ENCODE results near the gene LRRC8C. TPM values are rescaled to one million over a fixed set of nuclear protein-coding genes. Genes with fewer than 3 reads are reported as not detected.

The LRRC8C gene
- total RNA-seq, 1 donor from 2014 or later: 6.8 TPM

DNA sequence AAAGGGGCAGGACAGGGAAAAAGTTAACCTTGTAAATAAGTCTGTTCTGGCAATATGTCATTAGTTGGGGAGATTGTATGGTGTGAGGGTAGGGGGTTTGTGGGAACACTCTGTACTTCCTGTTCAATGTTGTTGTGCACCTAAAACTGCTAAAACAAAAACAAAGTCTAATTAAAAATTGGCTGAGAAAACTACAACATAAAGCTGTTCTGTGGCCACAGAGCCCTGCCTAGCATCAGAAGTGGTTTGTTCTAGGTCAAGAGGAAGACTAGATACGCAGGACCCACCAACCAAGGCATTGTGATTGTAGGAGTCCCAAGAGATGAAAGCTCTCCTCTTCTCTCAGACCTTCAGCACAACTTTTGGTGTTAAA, 106.9 kb downstream of the LRRC8C start:
- intact Hi-C loops (cut with micrococcal nuclease): no loop called here
- ATAC-seq (no peak), DNase-seq (no peak)

DNA sequence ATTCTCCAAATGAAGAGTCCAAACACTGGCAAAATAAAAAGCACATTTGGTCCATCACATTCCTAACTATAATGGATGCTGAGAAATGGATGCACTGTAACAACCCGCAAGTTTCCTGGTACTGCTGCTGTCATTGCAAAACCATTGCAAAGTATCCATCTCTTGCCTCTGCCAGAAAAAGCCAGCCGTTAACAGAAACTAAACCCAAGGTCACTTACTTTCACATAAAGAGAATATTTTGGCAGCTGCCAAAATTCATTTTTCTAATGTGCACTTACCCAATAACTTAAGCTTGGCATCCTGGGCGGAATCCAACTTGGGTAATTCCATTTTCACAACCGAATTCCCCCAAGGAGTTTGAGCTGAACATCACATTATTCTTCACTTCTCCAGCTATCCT, 110.9 kb downstream of the LRRC8C start:
- DNase-seq (no peak), ATAC-seq (no peak)
- intact Hi-C loops (cut with micrococcal nuclease): no loop called here

DNA sequence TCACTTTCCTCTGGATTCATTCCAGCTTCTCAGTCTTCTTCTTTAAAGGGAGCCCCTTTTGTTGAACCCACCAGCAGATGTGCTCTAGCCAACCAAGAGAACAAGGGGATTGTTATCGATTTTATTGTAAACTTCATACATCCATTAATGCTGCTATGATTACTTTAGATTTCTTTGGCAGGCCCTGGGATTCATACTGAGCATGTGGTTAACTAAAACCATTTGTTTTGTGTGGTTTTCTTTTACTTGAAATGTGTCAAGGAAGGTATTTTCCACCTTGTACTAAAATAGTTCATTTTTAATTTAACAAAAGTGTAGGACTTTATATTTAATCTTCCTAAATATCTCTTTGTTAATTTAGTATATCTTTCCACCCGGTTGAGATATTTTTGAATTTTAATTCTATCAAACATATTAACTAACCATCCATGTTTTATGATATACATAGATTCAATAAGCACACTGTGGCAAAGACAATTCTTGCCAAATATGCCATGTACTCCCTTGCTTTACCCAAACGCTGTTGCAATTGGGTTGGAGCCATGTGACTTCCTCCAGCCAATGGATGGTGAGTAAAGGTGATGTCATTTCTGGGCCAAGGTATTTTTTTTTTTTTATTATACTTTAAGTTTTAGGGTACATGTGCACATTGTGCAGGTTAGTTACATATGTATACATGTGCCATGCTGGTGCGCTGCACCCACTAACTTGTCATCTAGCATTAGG, 113.7 kb downstream of the LRRC8C start:
- no peak for ATAC-seq
- intact Hi-C loops (cut with micrococcal nuclease): no loop called here
- no peak for DNase-seq

DNA sequence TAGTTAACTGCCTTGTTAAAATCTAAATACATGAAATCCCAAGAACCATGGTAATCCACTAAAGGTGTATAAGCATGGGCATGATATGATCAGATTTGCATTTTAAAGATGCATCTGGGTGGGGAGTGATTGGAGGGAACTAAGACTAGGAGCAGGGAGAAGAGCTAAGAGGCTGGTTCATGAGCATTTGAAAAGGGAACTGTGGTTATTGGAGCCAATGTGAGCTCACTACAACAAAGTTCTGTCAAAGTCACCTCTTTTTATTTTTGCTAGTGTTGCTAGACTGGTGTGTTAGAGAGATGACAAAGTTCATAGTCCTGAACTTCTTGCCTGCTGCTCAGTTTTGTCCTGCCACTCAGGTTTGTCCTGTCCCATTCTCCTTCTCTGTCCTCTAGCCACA, 120.8 kb downstream of the LRRC8C start:
- DNase-seq (no peak), ATAC-seq (no peak)
- intact Hi-C loops (cut with micrococcal nuclease): no loop called here

DNA sequence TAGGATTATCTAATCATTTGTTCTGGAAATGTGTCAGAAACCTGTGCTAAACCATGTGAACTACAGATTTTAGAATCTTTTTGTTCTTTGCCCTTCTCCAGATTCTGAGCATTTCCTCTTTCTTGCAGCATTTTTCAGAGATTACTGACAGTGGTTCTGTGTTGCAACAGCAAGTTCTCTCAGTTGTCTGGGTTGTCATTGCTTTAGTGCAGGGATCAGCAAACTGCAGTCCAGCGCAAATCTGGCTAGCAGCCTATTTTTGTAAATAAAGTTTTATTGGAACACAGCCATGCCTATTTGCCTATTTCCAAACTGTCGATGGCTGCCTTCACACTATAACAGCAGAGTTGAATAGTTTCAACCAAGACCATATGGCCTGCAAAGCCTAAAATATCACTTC, 121.6 kb downstream of the LRRC8C start:
- intact Hi-C loops (cut with micrococcal nuclease): no loop called here
- no peak for DNase-seq
- peak; percentile 47 for ATAC-seq

DNA sequence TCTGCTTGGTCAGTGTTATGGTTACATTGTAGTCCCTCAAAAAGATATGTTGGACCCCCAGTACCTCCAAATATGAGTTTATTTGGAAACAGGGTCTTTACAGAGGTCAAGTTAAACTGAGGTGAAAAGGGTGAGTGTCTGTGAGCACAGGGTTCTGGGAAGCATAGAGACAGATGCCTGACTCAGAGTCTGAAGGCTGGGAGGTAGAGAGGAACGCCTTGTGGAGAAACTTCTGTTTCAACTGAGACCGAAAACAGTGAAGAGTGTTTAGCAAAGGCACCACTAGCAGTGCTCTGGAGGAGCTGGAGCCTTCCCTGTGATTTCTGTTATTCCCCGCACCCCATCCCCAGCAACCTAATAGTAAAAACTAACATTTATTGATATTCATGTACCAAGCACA, 122.7 kb downstream of the LRRC8C start:
- intact Hi-C loops (cut with micrococcal nuclease): no loop called here
- ATAC-seq: no peak
- no peak for DNase-seq

DNA sequence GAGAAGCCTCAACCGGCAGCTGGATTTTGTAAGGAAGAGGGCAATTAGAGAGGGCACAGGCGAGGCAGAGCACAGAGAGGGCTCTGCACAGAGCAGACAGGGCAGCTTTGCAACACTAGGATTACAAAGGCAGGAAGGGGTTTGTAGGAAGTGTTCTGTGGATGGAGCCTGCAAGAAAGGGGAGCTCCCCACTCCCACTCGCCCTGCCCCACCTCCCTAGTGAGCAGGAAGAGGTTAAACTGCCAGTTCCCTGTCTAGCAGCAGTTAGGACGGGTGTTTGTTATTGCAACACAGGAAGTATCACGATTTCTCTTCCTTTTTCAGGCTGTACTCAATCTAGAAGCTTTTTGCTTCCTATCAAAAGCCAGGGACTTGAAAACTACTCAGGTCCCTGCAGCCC, 124.6 kb downstream of the LRRC8C start:
- peak; percentile 53 for DNase-seq
- ATAC-seq: peak; percentile 68
- intact Hi-C loops (cut with micrococcal nuclease): no loop called here

DNA sequence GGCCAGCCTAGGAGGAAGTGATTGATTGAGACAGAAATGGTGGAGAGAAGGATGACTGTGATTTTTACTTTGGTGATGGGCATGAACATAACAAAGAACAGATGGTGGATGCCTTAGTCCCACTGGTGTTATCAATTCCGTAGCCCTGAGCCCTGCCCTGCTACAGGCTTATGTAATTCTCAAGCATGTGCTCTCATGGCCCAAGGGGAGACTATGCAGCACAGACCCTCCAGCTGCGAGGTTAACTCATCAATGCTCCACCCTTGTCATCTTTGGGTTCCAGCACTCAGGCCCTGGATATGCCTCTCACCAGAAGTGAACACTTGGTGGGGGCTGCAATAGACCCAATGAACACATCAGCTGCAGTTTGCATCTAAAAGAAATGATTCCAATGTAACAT, 125.2 kb downstream of the LRRC8C start:
- ATAC-seq: no peak
- intact Hi-C loops (cut with micrococcal nuclease): no loop called here
- no peak for DNase-seq

DNA sequence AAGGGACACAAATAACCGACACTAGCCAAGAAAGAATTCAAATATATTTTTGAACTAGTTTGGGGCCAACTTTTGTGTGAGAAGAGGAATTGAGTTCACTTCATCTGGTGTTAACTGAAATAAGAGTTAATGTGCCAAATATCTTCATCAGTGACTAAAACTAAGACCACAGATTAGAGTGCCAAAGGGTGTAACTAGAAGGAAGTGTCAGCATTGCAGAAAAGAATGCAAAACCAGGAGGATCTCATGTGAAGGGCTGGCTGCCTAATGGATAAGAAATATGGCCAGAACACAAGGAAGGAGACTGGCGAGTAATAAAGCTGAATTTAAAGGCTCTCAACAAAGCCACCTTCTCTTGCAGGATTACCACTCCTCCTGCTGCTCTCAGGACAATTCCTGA, 126.1 kb downstream of the LRRC8C start:
- intact Hi-C loops (cut with micrococcal nuclease): no loop called here
- DNase-seq (no peak), ATAC-seq (no peak)

DNA sequence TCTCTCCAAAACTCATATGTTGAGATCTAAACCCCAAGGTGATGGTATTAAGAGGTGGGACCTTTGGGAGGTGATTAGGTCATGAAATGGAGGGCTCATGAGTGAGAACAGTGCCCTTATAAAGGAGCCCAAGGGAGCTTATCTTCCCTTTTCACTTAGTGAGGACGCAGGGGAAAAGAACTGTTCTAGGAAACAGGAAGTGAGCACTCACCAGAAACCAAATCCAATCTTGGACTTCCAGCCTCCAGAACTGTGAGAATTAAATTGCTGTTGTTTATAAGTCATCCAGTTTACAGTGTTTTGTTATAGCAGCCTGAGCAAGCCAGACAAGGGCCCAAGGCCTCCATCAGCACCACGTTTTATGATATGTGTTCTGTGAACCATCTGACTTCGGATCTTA, 127.6 kb downstream of the LRRC8C start:
- no peak for DNase-seq
- intact Hi-C loops (cut with micrococcal nuclease): loop anchor here (10.0 kb wide), 1 partner anchor 156 kb away; no protein-coding TSS in a partner anchor
- no peak for ATAC-seq

DNA sequence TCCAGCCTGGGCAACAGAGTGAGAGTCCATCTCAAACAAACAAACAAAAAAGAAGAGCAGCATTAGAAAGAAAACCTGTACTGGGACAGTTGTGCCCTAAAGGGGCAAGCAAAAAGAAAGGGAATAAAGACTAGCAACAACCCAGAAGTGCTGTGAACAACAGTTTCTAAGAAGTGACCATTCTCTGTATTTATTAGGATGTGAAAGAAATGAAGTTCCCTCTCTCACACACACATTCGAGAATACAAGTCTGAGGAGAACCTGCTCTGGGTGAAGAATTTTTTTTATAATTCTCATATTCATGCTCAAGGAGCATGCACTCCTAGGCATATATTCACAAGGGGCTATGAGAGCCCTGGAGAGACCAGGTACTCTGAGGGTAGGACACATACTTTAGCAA, 128.4 kb downstream of the LRRC8C start:
- DNase-seq (no peak), ATAC-seq (no peak)
- intact Hi-C loops (cut with micrococcal nuclease): loop anchor here (10.0 kb wide), 1 partner anchor 157 kb away; no protein-coding TSS in a partner anchor

DNA sequence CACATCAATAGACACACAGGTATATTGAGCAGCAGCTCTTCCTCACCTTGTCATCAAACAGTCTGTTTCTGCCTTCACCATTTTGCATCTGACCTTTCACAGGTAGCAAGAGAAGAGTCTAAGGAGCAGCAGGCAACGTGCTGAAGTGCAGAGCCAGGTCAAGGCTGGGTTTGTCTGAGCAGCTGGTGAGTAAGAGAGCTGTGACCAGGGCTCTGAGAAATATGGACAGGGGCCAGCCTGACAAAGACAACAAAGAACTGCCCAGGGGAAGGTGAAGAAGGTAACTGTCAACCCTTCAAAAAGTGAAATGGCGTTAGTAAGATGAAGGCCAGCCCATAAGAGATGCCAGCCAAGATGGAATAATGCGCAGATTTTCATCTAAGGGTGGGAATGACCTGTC, 129.0 kb downstream of the LRRC8C start:
- intact Hi-C loops (cut with micrococcal nuclease): loop anchor here (2.0 to 10.0 kb wide), 3 partner anchors 129 to 279 kb away; partner anchors contain the start of gene LRRC8C
- ATAC-seq (no peak), DNase-seq (no peak)

DNA sequence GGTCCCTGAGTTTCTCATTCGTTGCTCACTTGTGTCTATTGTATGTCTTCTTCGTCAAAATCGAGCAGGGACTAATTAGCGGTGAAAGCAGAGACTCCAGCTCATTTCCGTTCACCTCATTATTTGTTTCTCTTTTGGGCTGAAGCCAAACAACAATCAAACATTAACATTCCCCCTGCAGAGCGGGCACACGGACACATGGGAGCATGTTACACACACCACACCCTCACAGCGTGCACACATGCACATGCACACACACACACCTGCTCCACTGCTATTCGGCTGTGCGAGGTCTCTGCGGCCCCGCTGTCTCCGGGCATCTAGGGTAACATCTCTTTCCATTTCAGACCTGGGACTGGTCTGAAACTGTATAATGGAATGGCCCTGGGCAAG, 129.5 kb downstream of the LRRC8C start:
- DNase-seq: no peak
- ATAC-seq: no peak
- intact Hi-C loops (cut with micrococcal nuclease): loop anchor here (2.0 to 10.0 kb wide), 3 partner anchors 130 to 280 kb away; partner anchors contain the start of gene LRRC8C

DNA sequence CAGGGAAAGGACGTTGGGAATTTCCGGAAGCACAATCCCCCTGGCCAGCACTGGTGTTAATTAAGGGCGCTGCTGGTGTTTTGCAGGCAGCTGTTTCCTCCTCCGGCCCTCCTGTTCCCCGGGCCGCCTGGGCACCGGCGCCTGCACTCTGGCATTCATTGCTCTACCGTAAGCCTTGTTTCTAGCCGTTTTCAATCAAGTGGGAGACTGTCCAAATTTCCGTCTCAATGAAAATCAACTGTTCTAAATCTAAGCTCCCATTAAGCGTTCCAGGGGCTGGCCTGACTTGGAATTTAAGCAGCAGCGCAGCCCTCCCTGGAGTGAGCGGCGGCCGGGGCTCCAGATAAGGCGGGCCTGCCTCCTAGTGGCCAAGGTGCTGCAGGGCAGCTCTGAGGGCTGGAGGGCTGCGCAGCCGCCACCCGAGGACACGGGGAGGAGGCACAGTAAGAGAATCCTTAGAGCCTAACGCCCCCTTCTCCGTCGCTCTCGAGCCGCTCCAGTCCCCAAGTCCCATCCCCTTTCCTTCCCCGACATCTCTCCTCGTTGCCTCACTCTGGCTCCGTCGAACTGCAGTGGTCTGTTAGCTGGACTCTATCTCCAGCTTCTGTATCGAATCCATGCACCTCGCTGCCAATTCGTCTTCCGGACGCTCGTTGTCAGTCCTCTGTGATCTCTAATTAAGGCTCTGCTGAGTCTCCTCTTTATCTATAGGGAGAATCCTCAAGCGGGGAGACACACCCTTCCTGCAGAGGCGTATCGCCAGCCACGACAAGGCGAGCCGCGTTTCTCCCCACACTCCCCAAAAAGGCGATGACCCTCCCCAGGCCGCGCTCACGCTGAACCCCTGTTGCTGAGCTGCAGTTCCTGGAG, 130.1 kb downstream of the LRRC8C start:
- intact Hi-C loops (cut with micrococcal nuclease): loop anchor here (2.0 to 10.0 kb wide), 3 partner anchors 130 to 280 kb away; partner anchors contain the start of gene LRRC8C
- peak; percentile 99 for ATAC-seq

DNA sequence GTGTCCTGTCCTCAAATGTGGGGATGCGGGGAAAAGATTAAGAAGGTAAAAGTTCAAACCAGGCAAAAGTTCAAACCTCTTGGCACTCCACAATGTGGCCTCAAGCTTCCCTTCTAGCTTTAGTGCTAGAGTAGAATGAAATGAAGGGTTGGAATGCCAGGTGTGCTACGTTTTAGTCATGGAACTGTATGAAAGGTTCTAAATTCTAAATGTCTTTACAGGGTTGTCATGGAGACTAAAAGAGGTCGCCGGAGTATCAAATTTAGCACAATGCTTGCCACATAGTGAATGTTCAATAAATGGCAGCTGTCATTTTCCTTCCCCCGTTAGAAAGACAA, 130.7 kb downstream of the LRRC8C start:
- ATAC-seq (no peak), DNase-seq (no peak)
- intact Hi-C loops (cut with micrococcal nuclease): loop anchor here (2.0 to 10.0 kb wide), 3 partner anchors 131 to 281 kb away; partner anchors contain the start of gene LRRC8C

More for the DNA sequence above, 130.1 kb downstream of the LRRC8C start:
- peak; percentile 93 for DNase-seq

DNA sequence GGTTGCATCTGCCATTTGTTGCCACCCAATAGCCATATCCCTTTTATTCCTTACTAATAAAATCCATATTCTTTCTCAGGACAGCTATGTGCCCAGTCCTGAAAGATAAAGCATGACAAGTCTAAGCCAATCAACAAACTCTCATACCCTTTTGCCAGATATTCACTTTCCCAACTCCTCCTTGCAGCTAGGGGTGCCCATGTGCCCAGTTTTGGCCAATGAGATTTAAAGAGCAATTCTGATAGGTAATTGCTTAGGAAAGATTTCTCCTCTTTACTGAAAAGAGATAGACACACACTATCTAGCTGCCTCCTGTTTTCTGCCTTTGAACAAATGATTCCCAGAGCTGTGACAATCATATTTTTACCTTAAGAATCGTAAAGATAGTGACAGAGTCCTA, 132.9 kb downstream of the LRRC8C start:
- intact Hi-C loops (cut with micrococcal nuclease): loop anchor here (10.0 kb wide), 1 partner anchor 161 kb away; no protein-coding TSS in a partner anchor
- ATAC-seq (no peak), DNase-seq (no peak)

DNA sequence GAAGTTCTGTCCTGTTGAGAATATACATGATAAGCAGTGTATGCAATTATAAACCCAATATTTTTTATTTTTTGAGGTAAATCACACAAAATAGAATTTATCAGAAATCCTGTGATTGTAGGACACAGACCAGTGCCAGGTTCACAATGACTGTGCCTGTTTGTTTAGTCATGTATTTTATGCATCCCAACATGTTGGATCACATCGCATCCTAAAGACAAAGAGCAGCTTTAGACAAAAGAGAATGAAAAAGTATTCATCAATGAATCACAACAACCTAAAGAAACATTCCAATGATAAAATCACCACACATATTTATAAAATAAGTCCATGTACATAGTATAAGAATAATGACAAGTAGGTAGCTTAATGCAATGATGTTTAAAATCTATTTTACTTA, 134.7 kb downstream of the LRRC8C start:
- ATAC-seq: no peak
- intact Hi-C loops (cut with micrococcal nuclease): loop anchor here (10.0 kb wide), 1 partner anchor 163 kb away; no protein-coding TSS in a partner anchor
- no peak for DNase-seq

Measured in left ventricle myocardium superior (tissue), 1 donor.